GM13977 (cell line): ENCODE results near the gene HAPLN2.

Experiments
- DNase-seq: peaks from one replicate; pipeline ENCODE4 v3.0.0; 2012; ENCODE audit warnings: low spot score
- in situ Hi-C: fragments of 300-500 bp; cut with MboI; formaldehyde crosslinking; loops from one replicate; pipeline ENCODE4 v1.12.0; 2022; ENCODE audit warnings: low sequenced_read_pairs, low pct_unique_long_range_greater_than_20kb, mixed read lengths, inconsistent platforms; ENCODE audit not compliant: unreplicated experiment
- TF ChIP-seq, protein P1 (sequence below): IDR thresholded peaks from 2 replicates; pipeline ENCODE4 v1.5.1; 2012; ENCODE audit warnings: mild to moderate bottlenecking, control low read depth; ENCODE audit not compliant: insufficient read depth; ENCODE audit errors: extremely low read depth, missing control alignments

Gene HAPLN2

DNA sequence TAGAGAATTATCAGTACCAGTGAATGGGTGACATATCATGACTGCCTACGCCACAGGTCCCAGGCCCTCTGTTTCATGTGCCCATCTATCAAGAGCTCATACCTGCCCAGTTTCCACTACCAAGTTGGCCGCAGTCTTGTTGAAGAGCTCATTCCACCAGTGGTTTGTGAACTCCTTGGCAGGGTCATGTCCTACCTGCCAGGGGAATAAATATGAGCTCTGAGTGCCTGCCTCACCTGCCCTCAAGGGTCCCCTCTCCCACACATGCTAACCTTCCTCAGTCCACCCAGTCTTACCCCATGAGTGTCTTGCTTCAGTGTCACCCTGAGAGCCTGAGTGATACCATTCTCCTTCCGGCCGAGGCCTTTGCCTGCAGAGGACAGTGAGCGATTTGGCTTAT lies 21.1 kb upstream of the HAPLN2 start:
- TF ChIP-seq, protein P1, sequence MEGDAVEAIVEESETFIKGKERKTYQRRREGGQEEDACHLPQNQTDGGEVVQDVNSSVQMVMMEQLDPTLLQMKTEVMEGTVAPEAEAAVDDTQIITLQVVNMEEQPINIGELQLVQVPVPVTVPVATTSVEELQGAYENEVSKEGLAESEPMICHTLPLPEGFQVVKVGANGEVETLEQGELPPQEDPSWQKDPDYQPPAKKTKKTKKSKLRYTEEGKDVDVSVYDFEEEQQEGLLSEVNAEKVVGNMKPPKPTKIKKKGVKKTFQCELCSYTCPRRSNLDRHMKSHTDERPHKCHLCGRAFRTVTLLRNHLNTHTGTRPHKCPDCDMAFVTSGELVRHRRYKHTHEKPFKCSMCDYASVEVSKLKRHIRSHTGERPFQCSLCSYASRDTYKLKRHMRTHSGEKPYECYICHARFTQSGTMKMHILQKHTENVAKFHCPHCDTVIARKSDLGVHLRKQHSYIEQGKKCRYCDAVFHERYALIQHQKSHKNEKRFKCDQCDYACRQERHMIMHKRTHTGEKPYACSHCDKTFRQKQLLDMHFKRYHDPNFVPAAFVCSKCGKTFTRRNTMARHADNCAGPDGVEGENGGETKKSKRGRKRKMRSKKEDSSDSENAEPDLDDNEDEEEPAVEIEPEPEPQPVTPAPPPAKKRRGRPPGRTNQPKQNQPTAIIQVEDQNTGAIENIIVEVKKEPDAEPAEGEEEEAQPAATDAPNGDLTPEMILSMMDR: no peak
- DNase-seq: no peak

DNA sequence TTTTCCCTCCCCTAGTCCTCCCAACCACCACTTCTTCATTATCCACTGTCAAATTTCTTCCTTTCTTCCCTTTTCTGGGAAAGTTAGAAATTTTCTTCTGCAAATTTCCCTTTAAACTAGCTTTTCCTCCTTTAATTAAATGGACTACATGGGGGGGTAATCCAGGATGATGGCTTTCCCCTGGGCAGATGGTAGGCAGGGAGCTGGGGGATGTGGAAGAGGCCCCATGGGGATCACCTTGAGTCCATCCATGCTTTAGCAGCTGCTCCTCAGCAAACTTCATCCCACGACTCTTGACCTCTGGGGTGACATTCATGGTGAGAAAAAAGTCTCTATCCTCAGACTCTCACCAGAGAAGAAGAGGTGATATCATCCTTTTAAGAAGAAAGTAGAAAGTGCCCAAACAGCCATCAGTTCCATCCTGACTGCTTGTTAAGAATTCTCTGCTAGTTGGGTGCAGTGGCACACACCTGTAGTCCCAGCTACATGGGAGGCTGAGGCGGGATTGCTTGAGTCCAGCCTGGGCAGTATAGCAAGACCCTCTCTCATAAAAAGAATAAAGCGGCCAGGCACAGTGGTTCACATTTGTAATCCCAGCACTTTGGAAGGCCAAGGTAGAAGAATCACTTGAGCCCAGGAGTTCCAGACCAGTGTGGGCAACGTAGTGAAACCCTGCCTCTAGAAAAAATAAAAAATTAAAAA lies 20.3 kb upstream of the HAPLN2 start:
- no peak for DNase-seq
- TF ChIP-seq, protein P1: no peak
- in situ Hi-C loops: no loop called here

More for the DNA sequence above, 21.1 kb upstream of the HAPLN2 start:
- in situ Hi-C loops: no loop called here

DNA sequence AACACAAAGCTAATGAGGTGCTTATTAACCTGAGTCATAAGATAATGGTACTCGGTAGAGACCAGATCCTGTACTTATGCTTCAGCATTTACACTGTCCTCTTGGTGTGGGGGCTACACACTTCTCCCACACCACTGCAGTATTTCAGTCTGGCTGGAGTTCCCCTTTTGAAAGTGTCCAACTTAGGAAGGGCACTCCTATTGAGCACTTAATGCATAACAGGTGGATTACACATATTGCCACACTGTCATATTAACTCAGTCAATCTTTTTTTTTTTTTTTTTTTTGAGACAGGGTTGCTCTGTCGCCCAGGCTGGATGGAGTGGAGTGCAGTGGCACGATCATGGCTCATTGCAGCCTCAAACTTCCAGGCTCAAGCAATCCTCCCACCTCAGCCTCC lies 19.4 kb upstream of the HAPLN2 start:
- TF ChIP-seq, protein P1: no peak
- no peak for DNase-seq
- in situ Hi-C loops: loop anchor here (10.0 kb wide), 1 partner anchor 145 kb away; no protein-coding TSS in a partner anchor

DNA sequence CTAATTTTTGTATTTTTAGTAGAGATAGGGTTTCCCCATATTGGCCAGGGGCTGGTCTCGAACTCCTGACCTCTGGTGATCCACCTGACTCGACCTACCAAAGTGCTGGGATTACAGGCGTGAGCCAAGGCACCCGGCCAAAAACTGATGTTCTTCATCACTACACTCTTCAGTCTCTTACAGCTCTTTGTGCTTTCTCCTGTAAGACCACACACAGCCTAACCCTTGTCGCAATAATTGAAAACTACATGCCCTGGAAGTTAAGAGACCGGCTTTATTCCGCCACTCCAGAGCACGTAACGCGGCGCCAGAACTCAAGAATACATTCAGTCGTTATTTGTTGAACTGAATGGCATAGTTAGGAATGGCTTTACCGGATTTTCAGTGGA lies 18.5 kb upstream of the HAPLN2 start:
- no peak for DNase-seq
- in situ Hi-C loops: loop anchor here (10.0 kb wide), 1 partner anchor 146 kb away; no protein-coding TSS in a partner anchor

DNA sequence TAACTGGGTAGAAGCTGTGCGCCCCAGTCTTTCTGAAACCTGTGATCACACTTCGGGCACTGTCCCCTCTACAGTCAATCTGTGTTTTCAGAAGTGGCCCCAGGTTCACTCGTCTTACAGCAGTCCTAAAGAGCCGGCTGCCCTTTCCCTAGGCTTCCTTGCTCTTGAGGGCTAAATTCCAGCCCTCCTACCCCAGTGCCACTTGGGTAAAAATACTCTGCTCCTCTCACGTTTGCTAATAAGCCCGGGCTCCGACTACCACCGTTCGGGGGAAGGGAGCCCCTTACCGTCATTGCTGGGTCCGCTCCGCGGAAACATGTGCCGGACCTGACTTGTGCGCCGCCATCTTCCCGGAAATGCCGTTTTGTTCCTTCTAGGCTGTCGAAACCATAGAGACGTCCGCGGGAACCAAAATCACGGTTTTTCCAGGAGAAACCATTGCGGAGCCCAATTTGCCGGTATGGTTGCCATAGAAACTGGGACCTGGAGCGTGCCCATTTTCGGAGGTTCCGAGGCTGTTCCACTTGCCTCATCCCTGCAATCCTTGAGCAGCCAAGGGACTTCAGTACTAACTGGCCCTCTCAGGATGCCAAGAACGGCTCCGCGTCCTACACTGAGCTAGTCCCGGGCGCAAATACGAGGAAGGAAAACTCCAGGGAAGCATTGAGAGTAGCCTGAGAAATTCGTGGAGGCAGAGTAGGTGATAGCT lies 17.9 kb upstream of the HAPLN2 start, which contains the start of gene GPATCH4:
GPATCH4 (minus strand) TSS at position 358 of the 709 bp plus-strand sequence.
- in situ Hi-C loops: loop anchor here (10.0 kb wide), 1 partner anchor 146 kb away; no protein-coding TSS in a partner anchor
- TF ChIP-seq, protein P1: no peak
- DNase-seq: peak; percentile 64

More for the DNA sequence above, 18.5 kb upstream of the HAPLN2 start:
- TF ChIP-seq, protein P1: no peak

DNA sequence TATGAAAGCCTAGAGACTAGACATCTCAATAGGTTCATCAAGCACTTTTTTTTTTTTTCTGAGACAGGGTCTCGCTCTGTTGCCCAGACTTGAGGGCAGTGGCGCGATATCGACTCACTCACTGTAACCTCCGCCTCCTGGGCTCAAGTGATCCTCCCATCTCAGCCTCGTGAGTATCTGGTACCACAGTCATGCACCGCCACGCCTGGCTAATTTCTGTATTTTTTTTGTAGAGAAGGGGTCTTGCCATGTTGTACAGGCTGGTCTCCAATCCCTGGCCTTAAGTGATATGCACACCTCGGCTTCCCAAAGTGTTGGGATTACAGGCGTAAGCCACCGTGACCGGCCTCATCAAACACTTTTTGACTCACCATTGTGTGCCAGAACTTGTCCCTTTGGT lies 17.3 kb upstream of the HAPLN2 start:
- DNase-seq: no peak
- in situ Hi-C loops: loop anchor here (10.0 kb wide), 1 partner anchor 147 kb away; no protein-coding TSS in a partner anchor
- TF ChIP-seq, protein P1: no peak
